HG03469 (cell line): Measurements from ENCODE around the gene SNED1.

Experiments used
- ATAC-seq: cut with Tn5 transposase; IDR thresholded peaks from one replicate; pipeline ENCODE4 v1.9.1; 2021; ENCODE audit warnings: mild to moderate bottlenecking, moderate library complexity, moderate number of reproducible peaks; ENCODE audit not compliant: unreplicated experiment

The SNED1 gene

GRCh38 chr2:241066171-241066892 lies 67.9 kb downstream of the SNED1 start:
- ATAC-seq: no peak

- no peak for ATAC-seq
Observed at GRCh38 chr2:241066893-241067341, 68.5 kb downstream of the SNED1 start.

- ATAC-seq: no peak
Observed at GRCh38 chr2:241067501-241068135, 69.2 kb downstream of the SNED1 start.

GRCh38 chr2:241068136-241068941 lies 69.9 kb downstream of the SNED1 start:
- no peak for ATAC-seq

- ATAC-seq: no peak
Observed at GRCh38 chr2:241068942-241069810, 70.8 kb downstream of the SNED1 start.

GRCh38 chr2:241069821-241070281 lies 71.4 kb downstream of the SNED1 start:
- no peak for ATAC-seq

GRCh38 chr2:241070361-241070760 lies 71.9 kb downstream of the SNED1 start:
- ATAC-seq: no peak

GRCh38 chr2:241070811-241071676 lies 72.6 kb downstream of the SNED1 start:
- ATAC-seq: no peak

- ATAC-seq: no peak
Observed at GRCh38 chr2:241071677-241072111, 73.3 kb downstream of the SNED1 start.

GRCh38 chr2:241072151-241072550 lies 73.7 kb downstream of the SNED1 start:
- no peak for ATAC-seq

GRCh38 chr2:241072553-241073165 lies 74.2 kb downstream of the SNED1 start:
- no peak for ATAC-seq

GRCh38 chr2:241073166-241074064 lies 75.0 kb downstream of the SNED1 start:
- no peak for ATAC-seq

- ATAC-seq: no peak
Observed at GRCh38 chr2:241074065-241074818, 75.8 kb downstream of the SNED1 start.

- ATAC-seq: no peak
Observed at GRCh38 chr2:241074901-241075540, 76.6 kb downstream of the SNED1 start.

GRCh38 chr2:241080405-241081189 lies 82.2 kb downstream of the SNED1 start:
- no peak for ATAC-seq

- ATAC-seq: no peak
Observed at GRCh38 chr2:241081190-241081642, 82.8 kb downstream of the SNED1 start.
